AG04449 (cell line): ENCODE measurements around the gene DENND1B.
A peak's percentile ranks its signal among the peaks of the same experiment; 100 is the strongest.

Source experiments
- CTCF ChIA-PET: fragments of 350-600 bp; formaldehyde crosslinking; extraction: SDS; loops from one replicate; lab custom pipeline; 2021; ENCODE audit warnings: antibody characterized with exemption; lab: Yijun Ruan, JAX
- POLR2A ChIA-PET: fragments of 400-600, 350-600 bp; formaldehyde crosslinking; extraction: SDS; loops from one replicate; lab custom pipeline; 2020; ENCODE audit warnings: antibody characterized with exemption, inconsistent platforms; lab: Yijun Ruan, JAX
- DNase-seq: peaks from one replicate; pipeline ENCODE4 v3.0.0-alpha.2; 2010; ENCODE audit warnings: low read depth, low spot score
- H3K4me3 ChIP-seq: 2 replicates; pipeline ENCODE4 v1.5.1; 2011; ENCODE audit warnings: low read depth, mild to moderate bottlenecking, control low read depth, low read length
- TF ChIP-seq, protein P1 (sequence below): IDR thresholded peaks from one replicate; pipeline ENCODE4 v1.5.1; 2011; ENCODE audit warnings: mild to moderate bottlenecking, moderate library complexity, low read length, control low read depth, inconsistent platforms; ENCODE audit not compliant: insufficient read depth; ENCODE audit errors: missing control alignments

DENND1B gene

DNA sequence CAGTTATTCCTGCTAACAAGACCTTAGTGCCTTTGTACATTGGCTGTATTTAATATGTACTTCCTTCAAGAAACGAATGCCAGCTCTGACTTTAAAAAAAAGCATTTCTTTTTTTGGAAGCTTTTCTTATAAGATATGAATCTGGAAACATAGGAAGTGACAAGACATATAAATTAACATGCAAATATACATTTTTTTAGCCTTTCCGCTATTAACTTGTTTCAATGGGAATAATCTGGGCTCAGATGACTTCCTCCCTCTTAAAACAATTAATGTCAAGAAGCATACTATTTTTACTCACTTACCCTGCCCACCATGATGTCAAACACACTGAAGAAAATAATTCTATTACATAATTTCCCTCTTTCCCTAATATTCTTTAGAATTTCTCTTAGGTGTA is 1.4 kb downstream of the DENND1B start:
- ChIA-PET POLR2A (no interaction called here), CTCF (no interaction called here)
- TF ChIP-seq, protein P1, sequence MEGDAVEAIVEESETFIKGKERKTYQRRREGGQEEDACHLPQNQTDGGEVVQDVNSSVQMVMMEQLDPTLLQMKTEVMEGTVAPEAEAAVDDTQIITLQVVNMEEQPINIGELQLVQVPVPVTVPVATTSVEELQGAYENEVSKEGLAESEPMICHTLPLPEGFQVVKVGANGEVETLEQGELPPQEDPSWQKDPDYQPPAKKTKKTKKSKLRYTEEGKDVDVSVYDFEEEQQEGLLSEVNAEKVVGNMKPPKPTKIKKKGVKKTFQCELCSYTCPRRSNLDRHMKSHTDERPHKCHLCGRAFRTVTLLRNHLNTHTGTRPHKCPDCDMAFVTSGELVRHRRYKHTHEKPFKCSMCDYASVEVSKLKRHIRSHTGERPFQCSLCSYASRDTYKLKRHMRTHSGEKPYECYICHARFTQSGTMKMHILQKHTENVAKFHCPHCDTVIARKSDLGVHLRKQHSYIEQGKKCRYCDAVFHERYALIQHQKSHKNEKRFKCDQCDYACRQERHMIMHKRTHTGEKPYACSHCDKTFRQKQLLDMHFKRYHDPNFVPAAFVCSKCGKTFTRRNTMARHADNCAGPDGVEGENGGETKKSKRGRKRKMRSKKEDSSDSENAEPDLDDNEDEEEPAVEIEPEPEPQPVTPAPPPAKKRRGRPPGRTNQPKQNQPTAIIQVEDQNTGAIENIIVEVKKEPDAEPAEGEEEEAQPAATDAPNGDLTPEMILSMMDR = no peak
- peak overlapping the region; percentile 64 for H3K4me3 ChIP-seq
- DNase-seq = no peak

DNA sequence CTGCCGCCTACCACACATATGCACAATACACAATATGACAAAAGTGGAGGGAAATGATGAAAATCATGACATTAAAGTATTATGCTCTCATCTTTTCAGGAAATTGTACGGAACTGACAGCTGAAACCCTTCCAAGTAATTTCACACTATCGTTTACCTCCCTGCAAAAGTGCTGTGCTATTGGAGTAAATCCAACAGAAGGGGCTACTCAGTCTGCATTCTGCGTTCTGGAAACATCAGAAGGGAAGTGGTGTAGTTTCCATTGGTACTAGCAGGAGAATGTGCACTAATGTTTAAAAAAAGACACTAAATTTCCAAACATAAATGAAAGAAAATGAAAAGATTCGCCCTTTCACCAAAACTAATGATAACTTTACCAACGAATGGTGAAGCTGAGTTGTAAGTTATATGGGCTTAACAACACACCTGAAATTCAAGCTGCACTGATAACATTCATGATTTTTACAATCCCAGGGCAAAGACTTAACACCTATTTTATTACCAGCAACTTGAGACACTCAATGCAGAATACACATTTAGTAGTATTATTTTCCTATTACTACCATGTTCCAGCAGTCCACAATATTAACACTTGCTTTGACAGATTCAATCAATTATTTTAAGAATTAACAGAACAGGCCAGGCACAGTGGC is 3.2 kb downstream of the DENND1B start:
- DNase-seq = no peak
- ChIA-PET POLR2A (no interaction called here), CTCF (interaction anchor here (1.5 kb wide), 1 partner anchor 11 kb away, joined by 4 read pairs; no protein-coding TSS in a partner anchor)
- TF ChIP-seq, protein P1 = no peak
- H3K4me3 ChIP-seq = no peak overlapping the region

DNA sequence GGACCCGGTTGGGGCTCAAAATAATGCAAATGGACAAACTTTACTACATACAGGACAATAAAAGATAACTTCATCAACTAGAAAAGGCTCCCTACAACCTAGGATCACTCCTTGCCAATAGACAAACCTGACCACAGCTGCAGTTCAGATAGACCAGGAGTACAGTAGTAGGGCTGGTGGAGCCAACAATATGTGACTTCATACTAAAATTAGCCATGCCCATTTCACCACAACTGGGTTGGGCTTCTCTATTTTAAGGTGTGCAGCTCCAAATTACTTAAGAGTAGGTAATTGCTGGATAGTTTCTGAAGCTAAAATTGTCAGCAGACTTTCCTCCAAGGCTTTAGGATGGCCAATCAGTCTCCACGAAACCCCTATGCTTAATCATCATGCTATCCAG is 3.9 kb downstream of the DENND1B start:
- TF ChIP-seq, protein P1 = no peak
- no peak overlapping the region for H3K4me3 ChIP-seq
- ChIA-PET CTCF (interaction anchor here (1.5 kb wide), 1 partner anchor 11 kb away, joined by 4 read pairs; no protein-coding TSS in a partner anchor), POLR2A (no interaction called here)
- no peak for DNase-seq

DNA sequence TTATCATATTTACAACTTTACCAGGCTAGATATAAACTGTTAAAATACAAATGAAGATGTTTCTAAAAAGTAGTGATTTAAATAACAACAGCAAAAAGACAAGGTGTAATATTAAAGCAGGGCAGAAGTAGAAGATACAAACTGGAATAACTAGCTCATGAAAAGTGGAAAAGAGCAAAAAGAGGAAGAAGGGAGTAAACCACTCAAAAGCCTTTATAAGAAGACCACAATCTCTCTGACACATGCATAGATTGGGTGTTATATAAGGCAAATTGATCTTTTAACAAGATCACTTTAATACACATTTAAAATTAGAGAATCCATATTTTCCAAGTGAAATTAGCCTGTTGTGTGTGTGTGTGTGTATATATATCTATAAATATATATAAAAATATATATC is 5.0 kb downstream of the DENND1B start:
- DNase-seq = no peak
- CTCF ChIA-PET = no interaction called here
- H3K4me3 ChIP-seq = no peak overlapping the region
- TF ChIP-seq, protein P1 = no peak
- POLR2A ChIA-PET = no interaction called here

DNA sequence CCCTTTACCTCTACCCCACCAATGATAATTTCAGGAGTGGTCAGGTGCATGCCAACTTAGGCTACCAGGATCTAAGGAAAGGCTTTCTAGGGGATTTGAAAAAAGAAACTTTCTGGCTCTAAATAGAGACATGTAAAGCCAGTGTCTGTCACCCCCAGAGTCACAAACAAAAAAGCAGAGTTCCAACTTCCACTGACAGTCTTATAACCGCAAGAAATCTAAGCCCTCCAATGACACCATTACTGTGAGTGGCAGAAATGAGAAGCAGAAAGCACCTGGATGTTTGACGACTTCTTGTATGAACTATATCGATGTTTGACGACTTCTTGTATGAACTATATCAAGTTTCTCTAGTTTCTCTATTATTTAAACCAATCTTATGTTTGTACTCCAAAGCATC is 6.0 kb downstream of the DENND1B start:
- TF ChIP-seq, protein P1 = no peak
- ChIA-PET CTCF (interaction anchor here (0.7 kb wide), 1 partner anchor 250 kb away, joined by 4 read pairs; no protein-coding TSS in a partner anchor), POLR2A (no interaction called here)
- DNase-seq = no peak
- no peak overlapping the region for H3K4me3 ChIP-seq

DNA sequence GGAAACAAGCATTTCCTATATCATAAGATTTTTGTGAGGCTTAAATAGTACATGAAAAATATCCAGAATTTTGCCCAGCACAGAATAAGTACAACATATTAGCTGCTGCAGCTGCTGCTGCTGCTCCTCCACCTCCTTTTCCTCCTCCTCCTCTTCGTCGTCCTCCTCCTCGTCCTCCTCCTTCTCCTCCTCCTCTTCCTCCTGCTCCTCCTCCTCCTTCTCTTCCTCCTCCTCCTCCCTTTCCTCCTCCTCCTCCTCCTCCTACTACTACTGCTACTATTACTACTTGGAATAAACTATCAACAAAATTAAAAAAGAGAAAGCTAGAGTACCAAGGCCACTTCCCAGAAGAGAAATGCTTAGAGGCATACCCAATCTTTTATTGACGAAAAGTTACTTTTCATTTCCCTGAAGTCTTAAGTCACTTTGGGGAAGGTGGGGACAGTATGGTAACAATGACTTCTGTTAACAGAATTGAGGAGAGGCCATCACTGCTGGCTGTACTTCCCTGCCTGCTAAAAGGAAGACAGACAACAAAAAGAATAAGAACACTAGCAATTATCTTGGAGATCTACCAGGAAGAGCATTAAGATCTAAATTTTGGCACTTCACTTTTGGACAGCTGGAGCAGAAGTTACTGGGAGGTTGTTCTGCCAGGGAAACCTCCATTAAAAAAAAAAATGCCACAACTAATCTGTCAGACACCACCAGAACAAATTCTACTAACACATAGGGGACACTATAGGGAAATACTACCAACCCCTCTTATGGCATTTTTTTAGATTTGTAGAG is 7.1 kb downstream of the DENND1B start:
- DNase-seq = no peak
- no peak overlapping the region for H3K4me3 ChIP-seq
- ChIA-PET POLR2A (no interaction called here), CTCF (interaction anchor here (0.7 kb wide), 1 partner anchor 248 kb away, joined by 4 read pairs; no protein-coding TSS in a partner anchor)
- TF ChIP-seq, protein P1 = no peak
